Colonic mucosa (tissue), 4 donors: ENCODE data around the gene LMCD1. TPM values are rescaled to one million over a fixed set of nuclear protein-coding genes. Genes with fewer than 3 reads are reported as not detected.

Experiments
- DNase-seq: peaks from one replicate; pipeline ENCODE4 v3.0.0-alpha.2; 2020
- H3K27ac ChIP-seq: fragments of 200-600 bp; one replicate; pipeline ENCODE4 v1.8.0; 2021
- H3K27me3 ChIP-seq: fragments of 200-600 bp; one replicate; pipeline ENCODE4 v1.8.0; 2021
- H3K36me3 ChIP-seq: fragments of 200-600 bp; one replicate; pipeline ENCODE4 v1.8.0; 2021
- H3K4me1 ChIP-seq: fragments of 200-600 bp; one replicate; pipeline ENCODE4 v1.8.0; 2021; ENCODE audit warnings: mild to moderate bottlenecking
- H3K4me3 ChIP-seq: fragments of 200-600 bp; one replicate; pipeline ENCODE4 v1.8.0; 2021
- H3K9ac ChIP-seq, 2 donors: one replicate each; pipeline ENCODE4 v1.7.0; 2013; ENCODE audit warnings: control low read depth in 2 of 2, low read depth in 2 of 2, low read length in 2 of 2
- H3K9me3 ChIP-seq: fragments of 200-600 bp; one replicate; pipeline ENCODE4 v1.8.0; 2021
- CTCF ChIP-seq: fragments of 200-600 bp; IDR thresholded peaks from one replicate; pipeline ENCODE4 v1.8.0; 2022; ENCODE audit warnings: antibody characterized with exemption, mild to moderate bottlenecking
- intact Hi-C: fragments of 100-400 bp; cut with DNase I; formaldehyde crosslinking; loops from one replicate; pipeline ENCODE4 v1.14.1; 2022
- total RNA-seq, 2 donors: library from RNA; stranded (reverse); fragmentation: NEBNext Ultra II Directional in 1 of 2; extraction: Animal tissue kit (Norgen Biotek cat#: 25700) in 1 of 2; gene quantifications; one replicate each; pipeline ENCODE4 v1.2.1, GENCODE V29; 2021
- donor health status: healthy.
- donor health status: DM: no; HTN: no; CAD: no.
- donor health status: DM: no; HTN: no; CAD: no.

LMCD1 gene
- total RNA-seq, 2 donors from 2014 or later = 5.5 to 7.6 TPM

- H3K9ac ChIP-seq = no peak overlapping the region
- H3K36me3 ChIP-seq = no peaks in the 10 kb centered on the region
- no peaks in the 10 kb centered on the region for H3K4me1 ChIP-seq
- intact Hi-C loops = no loop called here
- H3K27ac ChIP-seq = no peak overlapping the region
- H3K4me3 ChIP-seq = no peak overlapping the region
- no peak for TF ChIP-seq CTCF
- H3K9me3 ChIP-seq = no peaks in the 10 kb centered on the region
- no peaks in the 10 kb centered on the region for H3K27me3 ChIP-seq
- no peak for DNase-seq
These were observed 18.3 kb downstream of the LMCD1 start for GRCh38 chr3:8519774-8520448.

DNA sequence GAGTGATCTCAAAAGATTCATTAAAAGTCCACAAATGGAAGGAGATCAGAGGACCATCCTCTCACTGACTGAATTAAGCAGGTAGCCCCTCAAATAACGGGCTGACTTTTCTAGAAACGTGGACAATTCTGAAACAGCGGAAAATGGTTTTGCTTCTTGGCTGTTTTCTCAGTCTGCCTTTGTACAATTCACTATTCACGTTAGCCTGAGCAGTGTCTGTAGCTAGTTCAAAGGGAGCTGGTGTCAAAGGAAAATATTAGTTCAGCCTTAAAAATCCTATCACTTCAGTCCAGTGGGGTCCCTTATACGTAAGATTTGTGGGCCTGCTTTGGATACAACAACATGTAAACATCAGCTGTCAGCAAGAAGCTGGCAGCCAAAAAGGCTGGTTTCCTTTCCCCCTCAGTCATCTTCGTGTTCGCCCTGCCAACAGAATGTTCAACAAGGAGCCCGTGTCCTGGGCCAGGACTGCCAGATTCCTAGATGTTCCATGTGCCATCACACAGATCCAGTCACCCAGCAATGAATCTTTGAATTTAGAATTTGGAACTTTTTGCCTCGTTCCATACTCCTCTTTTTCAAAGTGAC lies 19.3 kb downstream of the LMCD1 start:
- no peak overlapping the region for H3K4me3 ChIP-seq
- TF ChIP-seq CTCF = no peak
- no peak overlapping the region for H3K9ac ChIP-seq
- no peaks in the 10 kb centered on the region for H3K4me1 ChIP-seq
- DNase-seq = no peak
- no peaks in the 10 kb centered on the region for H3K9me3 ChIP-seq
- no peak overlapping the region for H3K27ac ChIP-seq
- H3K36me3 ChIP-seq = no peaks in the 10 kb centered on the region
- intact Hi-C loops = no loop called here
- no peaks in the 10 kb centered on the region for H3K27me3 ChIP-seq

DNA sequence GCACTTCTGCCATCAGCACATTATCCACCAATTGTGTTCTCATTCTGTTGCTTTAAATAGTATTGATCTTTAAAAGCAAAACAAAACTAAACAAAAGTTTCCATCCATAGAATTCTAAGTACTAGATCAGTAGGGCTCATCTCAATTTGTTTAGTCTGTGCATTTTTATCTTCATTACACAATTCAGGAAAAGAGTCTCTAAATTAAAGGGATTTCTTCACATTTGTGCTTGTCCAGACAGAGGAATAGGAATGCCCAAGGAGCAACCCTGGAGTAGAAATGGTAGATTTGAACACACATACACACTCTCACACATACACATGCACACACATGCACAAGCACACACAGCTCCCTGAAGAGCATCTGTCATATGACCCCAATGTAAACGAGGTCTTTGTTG lies 21.4 kb downstream of the LMCD1 start:
- Histone ChIP-seq H3K9ac (no peak overlapping the region), H3K27me3 (no peaks in the 10 kb centered on the region), H3K4me3 (no peak overlapping the region), H3K27ac (no peak overlapping the region), H3K4me1 (no peaks in the 10 kb centered on the region), H3K36me3 (no peaks in the 10 kb centered on the region), H3K9me3 (no peaks in the 10 kb centered on the region)
- intact Hi-C loops = no loop called here
- TF ChIP-seq CTCF = no peak
- DNase-seq = no peak

DNA sequence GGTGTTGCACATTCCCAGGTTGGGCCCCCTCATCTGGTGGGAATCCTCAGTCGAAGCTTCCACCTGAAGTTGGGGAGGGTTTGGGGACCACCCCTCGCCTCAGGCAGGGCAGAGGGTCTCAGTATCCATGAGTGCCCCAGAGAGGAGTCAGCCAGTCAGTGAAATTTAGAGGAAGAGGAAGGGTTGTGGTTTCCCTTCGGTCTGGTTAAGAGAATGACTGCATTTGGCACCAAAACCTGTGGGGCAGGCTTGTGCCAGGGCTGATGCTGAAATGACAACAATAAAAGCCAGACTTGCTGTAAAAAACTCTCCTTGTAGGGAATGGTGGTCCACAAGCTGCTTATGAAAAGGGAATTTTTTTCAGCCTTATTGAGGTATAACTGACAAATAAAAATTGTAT lies 22.6 kb downstream of the LMCD1 start:
- no peak overlapping the region for H3K27ac ChIP-seq
- no peaks in the 10 kb centered on the region for H3K36me3 ChIP-seq
- TF ChIP-seq CTCF = no peak
- intact Hi-C loops = no loop called here
- H3K9me3 ChIP-seq = no peaks in the 10 kb centered on the region
- no peaks in the 10 kb centered on the region for H3K27me3 ChIP-seq
- no peak overlapping the region for H3K9ac ChIP-seq
- no peak for DNase-seq
- no peak overlapping the region for H3K4me3 ChIP-seq
- H3K4me1 ChIP-seq = no peaks in the 10 kb centered on the region

- H3K9me3 ChIP-seq = no peaks in the 10 kb centered on the region
- H3K27ac ChIP-seq = no peak overlapping the region
- H3K9ac ChIP-seq = no peak overlapping the region
- no peaks in the 10 kb centered on the region for H3K36me3 ChIP-seq
- DNase-seq = no peak
- H3K4me3 ChIP-seq = no peak overlapping the region
- intact Hi-C loops = no loop called here
- TF ChIP-seq CTCF = no peak
- no peaks in the 10 kb centered on the region for H3K4me1 ChIP-seq
- no peaks in the 10 kb centered on the region for H3K27me3 ChIP-seq
These were observed 23.2 kb downstream of the LMCD1 start for GRCh38 chr3:8524656-8525399.
